ENCODE data around the gene ACIN1. TPM values are rescaled to one million over a fixed set of nuclear protein-coding genes. Genes with fewer than 3 reads are reported as not detected.

The ACIN1 gene
- total and polyA plus RNA-seq, 2 of the 13 experiments (the other 11 are each of a cell fraction or from before 2014, with no cell fraction given): 165 to 183 TPM

- TF ChIP-seq POLR2AphosphoS5 (IDR thresholded peaks at IDR 0.05; ENCODE audit: low read depth, low read length): peak; percentile 45; the same call in 1 of the 2 replicates
- TF ChIP-seq ATM (IDR thresholded peaks at IDR 0.05; ENCODE audit: borderline replicate concordance): no peak
Observed at GRCh38 chr14:23025151-23025814, 69.7 kb downstream of the ACIN1 start (continued).

DNA sequence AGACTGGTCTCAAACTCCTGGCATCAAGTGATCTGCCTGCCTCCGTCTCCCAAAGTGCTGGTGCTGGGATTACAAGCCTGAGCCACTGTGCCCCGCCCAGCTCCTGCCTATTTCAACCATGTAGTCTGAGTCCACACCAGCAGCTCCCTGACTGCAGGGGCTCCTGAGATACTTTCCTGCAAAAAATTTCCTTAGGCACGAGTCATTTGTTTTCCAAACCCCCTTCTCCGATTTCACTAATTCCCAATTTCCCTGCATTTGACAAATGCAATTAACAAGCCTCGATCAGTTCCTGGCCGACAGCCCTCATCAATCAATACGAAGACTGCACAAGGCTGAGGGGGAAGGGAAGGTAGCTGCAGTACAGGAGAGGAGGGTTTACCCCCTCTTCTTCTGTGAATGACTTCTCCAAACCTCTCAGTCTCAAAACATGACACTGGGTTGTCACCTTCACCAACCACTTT, 70.3 kb downstream of the ACIN1 start:
- no peak overlapping the region for H2AFZ ChIP-seq (ENCODE audit: low read length)
- peaks cover 29% of the 10 kb centered on the region for H3K4me1 ChIP-seq (ENCODE audit: insufficient read depth, low read length)
- in situ Hi-C loops (cut with HindIII; ENCODE audit: extremely low pct_ligation_motif_present, low pct_unique_long_range_greater_than_20kb): no loop called here
- no peak overlapping the region for H3K4me2 ChIP-seq (ENCODE audit: low read depth, low read length)
- BruUV-seq (replicated peaks): no TSS peak
- ATAC-seq: no peak; the same call in 1 of the 3 replicates
- WGBS (ENCODE audit: low lambda C conversion rate): 87% methylated on average over 7 of the region's 7 CpGs
- H3K4me3 ChIP-seq (replicated peaks in 1 of 3; ENCODE audit: insufficient read depth in 1 of 3, low read depth in 2 of 3, low read length in 3 of 3): no peak overlapping the region
- intact Hi-C loops (cut with micrococcal nuclease; ENCODE audit: unreplicated experiment): no loop called here
- H3K79me2 ChIP-seq (ENCODE audit: insufficient read depth, low read length): peaks cover 14% of the 10 kb centered on the region
- no peaks in the 10 kb centered on the region for H3K9me3 ChIP-seq (ENCODE audit: low read length)
- no peak for DNase-seq (ENCODE audit: low spot score)
- no peaks in the 10 kb centered on the region for H3K27me3 ChIP-seq (ENCODE audit: control insufficient read depth in 1 of 2, insufficient read depth in 2 of 2, low read length in 2 of 2)
- H3K9ac ChIP-seq (ENCODE audit: insufficient read depth, low read depth, low read length): no peak overlapping the region
- CTCF ChIA-PET (ENCODE audit: low intra/inter-chr PET ratio, low total read pairs): no interaction called here
- POLR2A ChIA-PET: interaction anchor here (1.2 to 15.1 kb wide), 8 partner anchors 9 to 70 kb away, joined by 3 to 203 read pairs (median 6); partner anchors contain the start of genes ACIN1, AJUBA, C14orf119 and PSMB5
- H4K20me1 ChIP-seq (ENCODE audit: insufficient read depth, low read length): 0 out of 2 replicates have a peak, but pooled peaks cover 6% of the 10 kb centered on the region
- FAIRE-seq: no peak
- H3K27ac ChIP-seq (ENCODE audit: extremely low read length, insufficient read depth, low read length): no peak overlapping the region
- H3K36me3 ChIP-seq (replicated peaks in 1 of 2; ENCODE audit: control insufficient read depth in 1 of 2, insufficient read depth in 2 of 2, low read length in 2 of 2): peaks cover 23 to 38% of the 10 kb centered on the region in 2 experiments
- no peak for TF ChIP-seq CEBPB (IDR thresholded peaks at IDR 0.05; ENCODE audit: borderline replicate concordance, low read depth, low read length)
- peak; percentile 51 for TF ChIP-seq RBFOX2 (IDR thresholded peaks at IDR 0.05; ENCODE audit: low read depth, low read length)
- 0 out of 2 replicates have a peak, but pooled peaks have one; percentile 38 for TF ChIP-seq ZFYVE20 (CRISPR knock-in tag; IDR thresholded peaks at IDR 0.05; ENCODE audit: borderline replicate concordance, low read depth)
- TF ChIP-seq ZNF607 (CRISPR knock-in tag; IDR thresholded peaks at IDR 0.05; ENCODE audit: borderline replicate concordance): no peak
- 0 out of 2 replicates have a peak, but pooled peaks have one; percentile 13 for TF ChIP-seq FOSL1 (CRISPR knock-in tag; IDR thresholded peaks at IDR 0.05; ENCODE audit: borderline replicate concordance)
- no peak for TF ChIP-seq RAD51 (IDR thresholded peaks at IDR 0.05; ENCODE audit: borderline replicate concordance)
- TF ChIP-seq NFRKB (IDR thresholded peaks at IDR 0.05): peak; percentile 6; the same call in 1 of the 2 replicates
- TF ChIP-seq ZBTB49 (CRISPR knock-in tag; IDR thresholded peaks at IDR 0.05; ENCODE audit: borderline replicate concordance): peak; percentile 64; the same call in 1 of the 2 replicates
- TF ChIP-seq, protein P1, sequence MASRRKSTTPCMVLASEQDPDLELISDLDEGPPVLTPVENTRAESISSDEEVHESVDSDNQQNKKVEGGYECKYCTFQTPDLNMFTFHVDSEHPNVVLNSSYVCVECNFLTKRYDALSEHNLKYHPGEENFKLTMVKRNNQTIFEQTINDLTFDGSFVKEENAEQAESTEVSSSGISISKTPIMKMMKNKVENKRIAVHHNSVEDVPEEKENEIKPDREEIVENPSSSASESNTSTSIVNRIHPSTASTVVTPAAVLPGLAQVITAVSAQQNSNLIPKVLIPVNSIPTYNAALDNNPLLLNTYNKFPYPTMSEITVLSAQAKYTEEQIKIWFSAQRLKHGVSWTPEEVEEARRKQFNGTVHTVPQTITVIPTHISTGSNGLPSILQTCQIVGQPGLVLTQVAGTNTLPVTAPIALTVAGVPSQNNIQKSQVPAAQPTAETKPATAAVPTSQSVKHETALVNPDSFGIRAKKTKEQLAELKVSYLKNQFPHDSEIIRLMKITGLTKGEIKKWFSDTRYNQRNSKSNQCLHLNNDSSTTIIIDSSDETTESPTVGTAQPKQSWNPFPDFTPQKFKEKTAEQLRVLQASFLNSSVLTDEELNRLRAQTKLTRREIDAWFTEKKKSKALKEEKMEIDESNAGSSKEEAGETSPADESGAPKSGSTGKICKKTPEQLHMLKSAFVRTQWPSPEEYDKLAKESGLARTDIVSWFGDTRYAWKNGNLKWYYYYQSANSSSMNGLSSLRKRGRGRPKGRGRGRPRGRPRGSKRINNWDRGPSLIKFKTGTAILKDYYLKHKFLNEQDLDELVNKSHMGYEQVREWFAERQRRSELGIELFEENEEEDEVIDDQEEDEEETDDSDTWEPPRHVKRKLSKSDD (CRISPR knock-in tag; IDR thresholded peaks at IDR 0.05; ENCODE audit: low read depth): 0 out of 2 replicates have a peak, but pooled peaks have one; percentile 37
- TF ChIP-seq SNAPC2 (CRISPR knock-in tag; IDR thresholded peaks at IDR 0.05): 0 out of 2 replicates have a peak, but pooled peaks have one; percentile 69
- 0 out of 2 replicates have a peak, but pooled peaks have one; percentile 23 for TF ChIP-seq MBD4 (IDR thresholded peaks at IDR 0.05; ENCODE audit: borderline replicate concordance, low read length)
- peak; percentile 41 for TF ChIP-seq AGO2 (optimal IDR thresholded peaks at IDR 0.05; ENCODE audit: low read depth, low read length)
- TF ChIP-seq ZNF629 (CRISPR knock-in tag; conservative IDR thresholded peaks at IDR 0.05): no peak
- 0 out of 2 replicates have a peak, but pooled peaks have one; percentile 20 for TF ChIP-seq TARDBP (CRISPR knock-in tag; IDR thresholded peaks at IDR 0.05)
- TF ChIP-seq ZNF547 (CRISPR knock-in tag; IDR thresholded peaks at IDR 0.05): 0 out of 2 replicates have a peak, but pooled peaks have one; percentile 18

Data from HepG2 (cell line).